Measurements from ENCODE around the gene CHD3. TPM values are rescaled to one million over a fixed set of nuclear protein-coding genes. Genes with fewer than 3 reads are reported as not detected.

Gene CHD3
- total and polyA plus RNA-seq, 8 donors: 35.9 to 143 (median 45.3) TPM

DNA sequence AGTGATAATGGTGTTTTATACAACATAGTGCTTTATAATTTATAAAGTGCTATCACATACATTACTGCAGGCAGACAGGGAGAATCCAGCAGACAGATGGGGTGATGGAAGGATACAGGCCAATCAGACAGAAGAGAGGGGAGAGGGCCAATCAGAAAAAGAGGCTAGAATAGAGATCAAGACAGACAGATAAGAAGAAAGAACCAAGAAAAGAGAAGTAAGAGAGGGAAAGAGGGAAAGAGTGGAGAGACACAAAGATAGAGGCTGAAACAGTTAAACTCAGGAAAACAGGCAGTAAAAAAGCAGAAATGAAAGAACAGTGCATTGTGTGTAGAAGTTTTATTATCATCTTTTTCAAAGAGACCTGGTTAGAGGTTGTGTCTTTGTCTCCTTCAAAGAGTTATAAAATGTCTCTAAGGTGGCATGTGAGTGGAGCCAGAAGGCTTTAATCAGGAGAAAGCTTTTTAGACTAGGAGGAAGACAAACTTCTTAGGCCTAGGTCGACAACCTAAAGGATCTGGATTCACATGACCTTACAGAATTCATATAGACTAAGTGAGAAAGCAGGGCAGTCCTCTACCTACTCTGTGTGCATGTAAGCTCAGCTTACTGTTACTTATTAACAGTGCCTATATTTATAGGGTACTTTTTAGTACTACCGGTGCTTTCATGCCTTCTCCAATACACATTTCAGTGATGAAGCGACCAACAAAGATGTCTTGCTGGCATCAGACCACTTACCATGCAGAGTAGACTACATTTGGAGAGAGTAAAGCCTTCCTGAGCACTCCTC is 8.3 kb upstream of the CHD3 start:
- ATAC-seq (no peak), DNase-seq (no peak), FAIRE-seq (no peak)
- WGBS, 2 donors: 58% methylated on average over 3 of the region's 3 CpGs
- intact Hi-C loops (cut with DNase I): no loop called here
- TF ChIP-seq, protein P1, sequence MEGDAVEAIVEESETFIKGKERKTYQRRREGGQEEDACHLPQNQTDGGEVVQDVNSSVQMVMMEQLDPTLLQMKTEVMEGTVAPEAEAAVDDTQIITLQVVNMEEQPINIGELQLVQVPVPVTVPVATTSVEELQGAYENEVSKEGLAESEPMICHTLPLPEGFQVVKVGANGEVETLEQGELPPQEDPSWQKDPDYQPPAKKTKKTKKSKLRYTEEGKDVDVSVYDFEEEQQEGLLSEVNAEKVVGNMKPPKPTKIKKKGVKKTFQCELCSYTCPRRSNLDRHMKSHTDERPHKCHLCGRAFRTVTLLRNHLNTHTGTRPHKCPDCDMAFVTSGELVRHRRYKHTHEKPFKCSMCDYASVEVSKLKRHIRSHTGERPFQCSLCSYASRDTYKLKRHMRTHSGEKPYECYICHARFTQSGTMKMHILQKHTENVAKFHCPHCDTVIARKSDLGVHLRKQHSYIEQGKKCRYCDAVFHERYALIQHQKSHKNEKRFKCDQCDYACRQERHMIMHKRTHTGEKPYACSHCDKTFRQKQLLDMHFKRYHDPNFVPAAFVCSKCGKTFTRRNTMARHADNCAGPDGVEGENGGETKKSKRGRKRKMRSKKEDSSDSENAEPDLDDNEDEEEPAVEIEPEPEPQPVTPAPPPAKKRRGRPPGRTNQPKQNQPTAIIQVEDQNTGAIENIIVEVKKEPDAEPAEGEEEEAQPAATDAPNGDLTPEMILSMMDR (IDR thresholded peaks at IDR 0.05): no peak
- H3K4me3 ChIP-seq: no peak overlapping the region
- peaks cover 0 to 9% (median 5%) of the 10 kb centered on the region in 3 donors for H3K4me1 ChIP-seq
- peaks cover 0 to 8% (median 0%) of the 10 kb centered on the region in 3 donors for H3K36me3 ChIP-seq
- no peak overlapping the region for H3K27ac ChIP-seq
- H3K27me3 ChIP-seq: no peaks in the 10 kb centered on the region
- no peaks in the 10 kb centered on the region for H3K9me3 ChIP-seq

DNA sequence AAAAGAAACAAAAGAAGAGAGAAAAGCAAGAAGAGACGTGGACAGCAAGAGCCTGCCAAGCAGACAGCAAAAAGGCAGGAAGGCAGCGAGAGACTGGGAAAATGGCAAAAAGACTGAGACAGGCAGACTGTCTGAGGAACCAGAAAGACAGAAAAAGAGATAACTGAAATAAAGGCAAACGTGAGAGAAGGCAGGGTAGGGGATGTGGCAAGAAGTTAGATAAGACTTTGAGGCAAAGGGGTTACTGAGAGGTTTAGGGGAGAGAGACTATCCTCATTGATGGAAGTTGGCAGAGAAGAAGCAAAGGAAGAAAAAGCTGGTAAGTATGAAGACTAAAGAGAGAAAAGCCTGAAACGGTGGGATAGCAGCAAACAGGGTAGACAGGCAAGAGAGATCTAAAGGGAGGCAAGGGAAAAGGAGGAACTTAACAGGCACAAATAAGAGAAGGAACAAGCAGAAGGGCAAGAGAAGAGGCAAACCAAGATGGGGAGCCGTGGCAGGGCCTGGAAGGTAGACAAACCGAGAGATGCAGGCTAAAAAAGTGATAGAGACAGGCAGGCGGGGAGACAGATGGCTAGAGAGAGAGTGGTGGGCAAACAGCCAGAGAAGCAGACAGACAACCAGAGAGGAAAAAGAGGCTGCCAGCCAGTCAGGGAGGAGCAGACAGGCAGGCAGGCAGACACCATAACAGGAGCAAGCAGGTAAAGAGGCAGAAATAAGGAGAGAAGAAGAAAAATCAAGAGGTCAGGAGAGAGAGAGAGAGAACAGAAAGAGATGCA is 7.1 kb upstream of the CHD3 start:
- H3K27ac ChIP-seq: no peak overlapping the region
- 57 to 61% methylated on average over 7 of the region's 7 CpGs for WGBS, 2 donors
- H3K4me1 ChIP-seq: peaks cover 0 to 9% (median 5%) of the 10 kb centered on the region in 3 donors
- DNase-seq (peak in 1 of 6 donors; percentile 11), ATAC-seq (no peak), FAIRE-seq (no peak)
- H3K9me3 ChIP-seq: no peaks in the 10 kb centered on the region
- TF ChIP-seq, protein P1 (IDR thresholded peaks at IDR 0.05): no peak
- no peaks in the 10 kb centered on the region for H3K27me3 ChIP-seq
- intact Hi-C loops (cut with DNase I): no loop called here
- H3K4me3 ChIP-seq: no peak overlapping the region
- peaks cover 0 to 8% (median 0%) of the 10 kb centered on the region in 3 donors for H3K36me3 ChIP-seq

DNA sequence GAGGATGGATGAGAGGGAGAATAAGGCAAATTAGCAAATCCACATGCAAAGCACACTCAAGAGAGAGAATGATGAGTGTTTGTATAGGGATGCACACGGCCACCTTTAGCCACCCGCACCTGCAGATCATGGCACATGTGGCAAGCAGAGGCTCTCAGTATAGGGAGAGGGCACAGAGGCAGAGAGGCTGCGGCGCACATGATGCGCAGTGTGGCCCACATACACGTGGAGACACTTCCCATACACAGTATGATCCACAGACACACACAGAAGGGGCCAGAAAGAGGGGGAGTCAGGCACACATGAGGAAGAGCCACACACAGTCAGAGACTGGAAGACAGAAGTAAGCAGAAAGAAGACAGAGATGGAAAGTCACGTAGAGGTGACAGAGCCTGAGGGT is 6.5 kb upstream of the CHD3 start:
- FAIRE-seq (no peak), DNase-seq (peak in 1 of 6 donors; percentile 5), ATAC-seq (no peak)
- Histone ChIP-seq H3K36me3 (peaks cover 0 to 8% (median 0%) of the 10 kb centered on the region in 3 donors), H3K4me1 (peaks cover 3 to 11% (median 5%) of the 10 kb centered on the region in 3 donors), H3K27me3 (no peaks in the 10 kb centered on the region), H3K27ac (no peak overlapping the region), H3K4me3 (no peak overlapping the region), H3K9me3 (no peaks in the 10 kb centered on the region)
- intact Hi-C loops (cut with DNase I): no loop called here
- WGBS, 2 donors: 70 to 72% methylated on average over 7 of the region's 7 CpGs
- TF ChIP-seq, protein P1 (IDR thresholded peaks at IDR 0.05): no peak

DNA sequence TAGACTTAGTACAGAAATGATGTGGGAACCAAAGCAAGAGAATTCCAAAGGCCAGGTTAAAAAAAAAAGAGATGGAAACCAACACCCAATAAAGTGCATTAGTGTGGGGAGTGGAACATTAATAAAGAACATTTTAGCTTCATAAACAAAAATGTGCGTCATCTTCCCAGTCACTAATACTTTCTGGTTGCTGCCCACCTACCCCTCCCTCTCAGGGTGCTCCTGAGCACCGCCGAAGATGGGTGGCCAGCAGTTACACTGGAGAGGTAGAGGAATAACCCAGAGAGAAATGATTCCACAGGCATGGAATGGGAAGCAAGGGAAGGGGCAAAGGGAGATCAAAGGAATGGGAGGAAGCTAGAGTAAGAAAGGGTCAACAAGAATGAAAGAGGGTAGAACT is 6.0 kb upstream of the CHD3 start:
- TF ChIP-seq, protein P1 (IDR thresholded peaks at IDR 0.05): no peak
- WGBS, 2 donors: 77 to 80% methylated on average over 3 of the region's 3 CpGs
- peaks cover 0 to 8% (median 0%) of the 10 kb centered on the region in 3 donors for H3K36me3 ChIP-seq
- FAIRE-seq (no peak), ATAC-seq (no peak), DNase-seq (no peak)
- intact Hi-C loops (cut with DNase I): no loop called here
- peaks cover 4 to 14% (median 5%) of the 10 kb centered on the region in 3 donors for H3K4me1 ChIP-seq
- no peaks in the 10 kb centered on the region for H3K9me3 ChIP-seq
- peak overlapping the region in 2 of 4 donors; percentile 94 to 97 for H3K27ac ChIP-seq
- no peak overlapping the region for H3K4me3 ChIP-seq
- no peaks in the 10 kb centered on the region for H3K27me3 ChIP-seq

Measured in pancreas (tissue), 10 donors.